ENCODE data around the gene RNF114.
A peak's percentile ranks its signal among the peaks of the same experiment; 100 is the strongest.

Gene RNF114, protein sequence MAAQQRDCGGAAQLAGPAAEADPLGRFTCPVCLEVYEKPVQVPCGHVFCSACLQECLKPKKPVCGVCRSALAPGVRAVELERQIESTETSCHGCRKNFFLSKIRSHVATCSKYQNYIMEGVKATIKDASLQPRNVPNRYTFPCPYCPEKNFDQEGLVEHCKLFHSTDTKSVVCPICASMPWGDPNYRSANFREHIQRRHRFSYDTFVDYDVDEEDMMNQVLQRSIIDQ

GRCh38 chr20:49936153-49937026 lies at the start of gene RNF114:
RNF114 (plus strand) TSS chr20:49936397; CDS start chr20:49936413, 16 bp downstream.
- H3K27me3 ChIP-seq (ENCODE audit: insufficient read depth, low read length), result no peaks in the 10 kb centered on the region

GRCh38 chr20:49886571-49887213 lies 49.5 kb upstream of the RNF114 start:
- H3K36me3 ChIP-seq (ENCODE audit: insufficient read depth, low read depth, low read length), result peaks cover 18% of the 10 kb centered on the region; the same call in 1 of the 2 replicates
- H3K27me3 ChIP-seq (ENCODE audit: insufficient read depth, low read length), result no peaks in the 10 kb centered on the region
- no peak overlapping the region for H3K9ac ChIP-seq (ENCODE audit: low read depth, low read length)
- H3K4me3 ChIP-seq (ENCODE audit: low read length), result no peak overlapping the region
- peaks cover 10% of the 10 kb centered on the region; the same call in 1 of the 2 replicates for H3K4me1 ChIP-seq (ENCODE audit: insufficient read depth, low read length)
- H3K9me3 ChIP-seq (ENCODE audit: insufficient read depth, low read depth, low read length), result no peaks in the 10 kb centered on the region
- no peak overlapping the region for H3K27ac ChIP-seq (ENCODE audit: low read length)

More at GRCh38 chr20:49936153-49937026, at the start of gene RNF114:
- Histone ChIP-seq H3K4me1 (ENCODE audit: insufficient read depth, low read length) (peaks cover 13% of the 10 kb centered on the region; the same call in 1 of the 2 replicates), H3K4me3 (ENCODE audit: low read length) (peak within 1 kb of the TSS; percentile 88), H3K27ac (ENCODE audit: low read length) (peak within 1 kb of the TSS; percentile 55), H3K36me3 (ENCODE audit: insufficient read depth, low read depth, low read length) (peaks cover 22% of the 10 kb centered on the region), H3K9me3 (ENCODE audit: insufficient read depth, low read depth, low read length) (no peaks in the 10 kb centered on the region), H3K9ac (ENCODE audit: low read depth, low read length) (peak within 1 kb of the TSS; percentile 86)

DNA sequence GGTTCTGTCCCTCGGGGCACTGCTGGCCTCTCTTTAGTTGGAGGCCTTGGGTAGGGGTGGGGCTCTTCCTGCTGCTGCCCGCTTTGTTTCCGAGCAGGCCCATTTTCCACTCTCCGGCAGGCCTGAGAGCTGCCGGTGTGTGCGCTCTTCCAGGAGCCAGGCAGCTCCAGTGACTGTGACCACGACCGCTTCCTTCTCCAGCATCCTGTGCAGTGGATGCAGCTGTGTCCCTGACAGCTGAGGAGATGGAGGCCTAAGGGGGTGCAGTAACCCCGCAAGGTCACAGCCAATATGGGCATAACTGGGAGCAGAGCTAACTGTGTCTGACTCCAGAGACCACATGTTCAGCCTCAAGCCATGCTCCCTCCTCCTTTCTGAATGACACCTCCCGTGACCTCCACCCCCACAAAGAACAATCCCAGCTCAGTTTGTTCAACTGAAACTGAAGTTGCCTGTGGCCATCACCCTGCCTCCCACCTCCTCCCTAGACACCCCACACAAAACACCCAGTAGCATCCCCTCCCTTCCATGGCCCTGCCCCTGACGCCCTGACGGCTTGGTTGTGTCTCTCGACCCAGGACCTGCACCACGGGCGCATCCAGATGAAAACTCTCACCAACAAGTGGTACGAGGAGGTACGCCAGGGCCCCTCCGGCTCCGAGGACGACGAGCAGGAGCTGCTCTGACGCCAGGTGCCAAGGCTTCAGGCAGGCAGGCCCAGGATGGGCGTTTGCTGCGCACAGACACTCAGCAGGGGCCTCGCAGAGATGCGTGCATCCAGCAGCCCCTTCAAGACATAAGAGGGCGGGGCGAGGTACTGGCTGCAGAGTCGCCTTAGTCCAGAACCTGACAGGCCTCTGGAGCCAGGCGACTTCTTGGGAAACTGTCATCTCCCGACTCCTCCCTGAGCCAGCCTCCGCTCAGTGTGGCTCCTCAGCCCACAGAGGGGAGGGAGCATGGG lies 48.7 kb upstream of the RNF114 start:
- Histone ChIP-seq H3K4me1 (ENCODE audit: insufficient read depth, low read length) (peaks cover 10% of the 10 kb centered on the region; the same call in 1 of the 2 replicates), H3K9ac (ENCODE audit: low read depth, low read length) (no peak overlapping the region), H3K27me3 (ENCODE audit: insufficient read depth, low read length) (no peaks in the 10 kb centered on the region), H3K4me3 (ENCODE audit: low read length) (no peak overlapping the region), H3K27ac (ENCODE audit: low read length) (no peak overlapping the region), H3K36me3 (ENCODE audit: insufficient read depth, low read depth, low read length) (peaks cover 18% of the 10 kb centered on the region; the same call in 1 of the 2 replicates), H3K9me3 (ENCODE audit: insufficient read depth, low read depth, low read length) (no peaks in the 10 kb centered on the region)

GRCh38 chr20:49888212-49889000 lies 47.8 kb upstream of the RNF114 start:
- H3K9me3 ChIP-seq (ENCODE audit: insufficient read depth, low read depth, low read length), result no peaks in the 10 kb centered on the region
- no peak overlapping the region for H3K4me3 ChIP-seq (ENCODE audit: low read length)
- H3K27me3 ChIP-seq (ENCODE audit: insufficient read depth, low read length), result no peaks in the 10 kb centered on the region
- H3K36me3 ChIP-seq (ENCODE audit: insufficient read depth, low read depth, low read length), result peaks cover 13% of the 10 kb centered on the region; the same call in 1 of the 2 replicates
- no peak overlapping the region; the same call in 1 of the 2 replicates for H3K9ac ChIP-seq (ENCODE audit: low read depth, low read length)
- H3K4me1 ChIP-seq (ENCODE audit: insufficient read depth, low read length), result peaks cover 10% of the 10 kb centered on the region; the same call in 1 of the 2 replicates
- no peak overlapping the region for H3K27ac ChIP-seq (ENCODE audit: low read length)

DNA sequence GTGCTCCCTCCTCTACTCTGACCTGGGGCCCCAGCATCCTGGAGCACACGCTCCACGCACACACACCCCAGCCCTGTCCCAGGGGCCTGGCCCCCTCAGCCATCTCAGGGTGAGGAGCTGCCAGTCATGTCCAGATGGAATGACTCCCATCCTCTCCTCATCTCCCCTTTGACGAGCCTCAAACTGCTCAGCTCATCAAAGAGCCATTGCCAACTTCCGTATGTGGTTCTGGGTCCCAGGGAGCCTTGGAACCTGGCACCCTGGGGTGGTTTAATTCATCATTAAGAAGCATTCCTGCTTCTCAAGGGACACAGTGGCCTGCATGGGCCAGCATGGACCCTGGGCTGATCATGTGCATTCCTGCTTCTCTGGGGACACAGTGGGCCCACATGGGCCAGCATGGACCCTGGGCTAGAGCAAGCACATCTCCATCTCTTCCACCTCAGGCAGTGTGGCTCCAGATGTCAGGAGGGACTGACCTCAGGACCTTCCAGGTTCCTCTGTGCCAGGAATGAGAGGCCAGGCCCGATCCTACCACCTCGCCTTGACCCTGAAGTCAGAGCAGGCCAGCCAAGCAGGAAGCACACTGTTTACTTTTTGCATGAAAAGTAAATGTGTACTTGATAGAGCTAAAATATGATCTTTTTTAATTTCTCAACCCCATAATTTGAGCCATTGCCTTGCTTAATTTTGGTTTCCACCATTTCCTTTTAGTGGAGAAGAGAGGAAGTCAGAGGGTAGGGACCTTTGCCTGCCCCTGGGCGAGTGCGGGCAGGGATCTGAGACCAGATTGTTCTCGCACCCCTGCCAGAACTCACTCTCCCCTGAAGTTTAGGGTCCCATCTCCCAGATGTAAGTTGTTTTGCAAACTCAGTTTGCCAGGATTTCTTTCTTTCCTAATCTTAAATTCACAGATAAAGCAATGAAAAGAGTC lies 46.9 kb upstream of the RNF114 start:
- H3K9me3 ChIP-seq (ENCODE audit: insufficient read depth, low read depth, low read length), result no peaks in the 10 kb centered on the region
- peaks cover 10% of the 10 kb centered on the region; the same call in 1 of the 2 replicates for H3K36me3 ChIP-seq (ENCODE audit: insufficient read depth, low read depth, low read length)
- no peak overlapping the region for H3K27ac ChIP-seq (ENCODE audit: low read length)
- no peak overlapping the region for H3K4me3 ChIP-seq (ENCODE audit: low read length)
- no peak overlapping the region; the same call in 1 of the 2 replicates for H3K9ac ChIP-seq (ENCODE audit: low read depth, low read length)
- H3K27me3 ChIP-seq (ENCODE audit: insufficient read depth, low read length), result no peaks in the 10 kb centered on the region
- H3K4me1 ChIP-seq (ENCODE audit: insufficient read depth, low read length), result peaks cover 10% of the 10 kb centered on the region; the same call in 1 of the 2 replicates

GRCh38 chr20:49889935-49890333 lies 46.3 kb upstream of the RNF114 start:
- H3K27me3 ChIP-seq (ENCODE audit: insufficient read depth, low read length), result no peaks in the 10 kb centered on the region
- H3K36me3 ChIP-seq (ENCODE audit: insufficient read depth, low read depth, low read length), result peaks cover 4% of the 10 kb centered on the region; the same call in 1 of the 2 replicates
- H3K4me1 ChIP-seq (ENCODE audit: insufficient read depth, low read length), result peaks cover 10% of the 10 kb centered on the region; the same call in 1 of the 2 replicates
- no peak overlapping the region for H3K27ac ChIP-seq (ENCODE audit: low read length)
- H3K4me3 ChIP-seq (ENCODE audit: low read length), result no peak overlapping the region
- H3K9ac ChIP-seq (ENCODE audit: low read depth, low read length), result no peak overlapping the region
- H3K9me3 ChIP-seq (ENCODE audit: insufficient read depth, low read depth, low read length), result no peaks in the 10 kb centered on the region

GRCh38 chr20:49890471-49891361 lies 45.5 kb upstream of the RNF114 start:
- H3K4me3 ChIP-seq (ENCODE audit: low read length), result no peak overlapping the region
- H3K4me1 ChIP-seq (ENCODE audit: insufficient read depth, low read length), result peaks cover 10% of the 10 kb centered on the region; the same call in 1 of the 2 replicates
- no peak overlapping the region for H3K9ac ChIP-seq (ENCODE audit: low read depth, low read length)
- H3K27ac ChIP-seq (ENCODE audit: low read length), result no peak overlapping the region
- H3K9me3 ChIP-seq (ENCODE audit: insufficient read depth, low read depth, low read length), result no peaks in the 10 kb centered on the region
- peaks cover 1% of the 10 kb centered on the region; the same call in 1 of the 2 replicates for H3K36me3 ChIP-seq (ENCODE audit: insufficient read depth, low read depth, low read length)
- H3K27me3 ChIP-seq (ENCODE audit: insufficient read depth, low read length), result no peaks in the 10 kb centered on the region

- Histone ChIP-seq H3K9me3 (ENCODE audit: insufficient read depth, low read depth, low read length) (no peaks in the 10 kb centered on the region), H3K27me3 (ENCODE audit: insufficient read depth, low read length) (no peaks in the 10 kb centered on the region), H3K9ac (ENCODE audit: low read depth, low read length) (no peak overlapping the region), H3K4me1 (ENCODE audit: insufficient read depth, low read length) (peaks cover 10% of the 10 kb centered on the region; the same call in 1 of the 2 replicates), H3K4me3 (ENCODE audit: low read length) (no peak overlapping the region), H3K27ac (ENCODE audit: low read length) (no peak overlapping the region), H3K36me3 (ENCODE audit: insufficient read depth, low read depth, low read length) (no peaks in the 10 kb centered on the region)
Observed at GRCh38 chr20:49891476-49892110, 44.6 kb upstream of the RNF114 start.

Data from iPS-20b (cell line).